ENCODE results near the gene TPPP. TPM values are rescaled to one million over a fixed set of nuclear protein-coding genes. Genes with fewer than 3 reads are reported as not detected.

TPPP gene
- total and polyA plus RNA-seq, 2 donors (not counting 3 experiments of a cell fraction or from before 2014, with no cell fraction given) = 0.04 to 0.09 TPM

GRCh38 chr5:644509-644908 is 48.6 kb downstream of the TPPP start:
- no TSS peak for BruUV-seq (replicated peaks)

More at GRCh38 chr5:644509-644908, 48.6 kb downstream of the TPPP start:
- dilution Hi-C loops (cut with MboI; ENCODE audit: extremely low pct_ligation_motif_present, low sequenced_read_pairs) (no loop called here), intact Hi-C loops (cut with micrococcal nuclease) (no loop called here)
- no peak for FAIRE-seq
- Histone ChIP-seq H2AFZ (ENCODE audit: low read depth, low read length) (no peak overlapping the region), H3K9me3 (replicated peaks; ENCODE audit: control insufficient read depth, insufficient read depth, low read length) (no peaks in the 10 kb centered on the region), H3K4me3 (replicated peaks in 1 of 3; ENCODE audit: insufficient read depth in 1 of 3, low read depth in 1 of 3, low read length in 3 of 3) (no peak overlapping the region), H4K20me1 (replicated peaks; ENCODE audit: control insufficient read depth, extremely low read depth, insufficient read depth, low read length) (no peaks in the 10 kb centered on the region), H3K27me3 (ENCODE audit: control insufficient read depth in 2 of 2, insufficient read depth in 2 of 2, low read length in 2 of 2) (no peaks in the 10 kb centered on the region), H3K36me3 (ENCODE audit: control insufficient read depth in 2 of 2, extremely low read depth in 1 of 2, insufficient read depth in 2 of 2, low read length in 2 of 2) (peaks cover 4 to 7% of the 10 kb centered on the region in 2 experiments), H3K9ac (replicated peaks; ENCODE audit: extremely low read depth, insufficient read depth, low read length) (no peak overlapping the region), H3K4me2 (ENCODE audit: insufficient read depth, low read length) (no peak overlapping the region), H3K9me1 (replicated peaks; ENCODE audit: control insufficient read depth, extremely low read depth, insufficient read depth, low read length) (no peaks in the 10 kb centered on the region), H3K4me1 (ENCODE audit: control insufficient read depth, extremely low read depth, insufficient read depth, low read length) (no peaks in the 10 kb centered on the region), H3K27ac (ENCODE audit: insufficient read depth, low read depth, low read length) (no peak overlapping the region), H3K79me2 (ENCODE audit: control insufficient read depth, insufficient read depth, low read length) (no peaks in the 10 kb centered on the region)
- CTCF ChIA-PET = no interaction called here
- POLR2A ChIA-PET = no interaction called here
- no peak for TF ChIP-seq POLR2AphosphoS5 (IDR thresholded peaks at IDR 0.05; ENCODE audit: insufficient read depth, low read depth, low read length)
- TF ChIP-seq, protein P1, sequence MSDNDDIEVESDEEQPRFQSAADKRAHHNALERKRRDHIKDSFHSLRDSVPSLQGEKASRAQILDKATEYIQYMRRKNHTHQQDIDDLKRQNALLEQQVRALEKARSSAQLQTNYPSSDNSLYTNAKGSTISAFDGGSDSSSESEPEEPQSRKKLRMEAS (IDR thresholded peaks at IDR 0.05; ENCODE audit: insufficient read depth, insufficient read length) = no peak
- TF ChIP-seq CTCF (IDR thresholded peaks at IDR 0.05; ENCODE audit: extremely low read depth in 1 of 2, insufficient read depth in 1 of 2, low read depth in 1 of 2, low read length in 2 of 2) = no peak
- no peak for TF ChIP-seq MYC (IDR thresholded peaks at IDR 0.05; ENCODE audit: low read depth, low read length)
- no peak for TF ChIP-seq GATA2 (IDR thresholded peaks at IDR 0.05; ENCODE audit: insufficient read depth, insufficient read length, low read depth, low read length)
- no peak for TF ChIP-seq FOS (IDR thresholded peaks at IDR 0.05; ENCODE audit: borderline replicate concordance, insufficient read depth, low read length)
- no peak for TF ChIP-seq EZH2 (IDR thresholded peaks at IDR 0.05; ENCODE audit: borderline replicate concordance, low read depth, low read length, severe bottlenecking)
- no peak for TF ChIP-seq POLR2A (IDR thresholded peaks at IDR 0.05; ENCODE audit: low read depth, low read length)
- no peak for TF ChIP-seq JUN (IDR thresholded peaks at IDR 0.05; ENCODE audit: borderline replicate concordance, insufficient read depth, insufficient read length, low read depth)
- DNase-seq (ENCODE audit: low read depth, low spot score) = no peak
